Smooth muscle cell (in vitro differentiated cells): ENCODE results near the gene DSC2. TPM values are rescaled to one million over a fixed set of nuclear protein-coding genes. Genes with fewer than 3 reads are reported as not detected.
"Not testable (repeated sequence)": the region's sequence is repeated elsewhere in the genome, so short reads cannot be mapped to it uniquely, and the experiment has no call there.

Experiments
- DNase-seq: peaks from one replicate; lab custom pipeline; 2025; ENCODE audit not compliant: unreplicated experiment; lab: John Stamatoyannopoulos, UW
- H2AFZ ChIP-seq: fragments of 200-600 bp; sonication (generic); 2 replicates; pipeline ENCODE4 v1.6.0; 2016; ENCODE audit warnings: antibody characterized with exemption, low read depth, mild to moderate bottlenecking
- H3F3A ChIP-seq: fragments of 200-600 bp; sonication (generic); 2 replicates; pipeline ENCODE4 v1.6.0; 2017; ENCODE audit warnings: antibody characterized with exemption, low read depth
- H3K27ac ChIP-seq: fragments of 200-600 bp; sonication (generic); 2 replicates; pipeline ENCODE4 v1.5.1; 2016; ENCODE audit warnings: low read depth, mild to moderate bottlenecking
- H3K27me3 ChIP-seq: fragments of 200-600 bp; sonication (generic); 2 replicates; pipeline ENCODE4 v1.6.1; 2016; ENCODE audit warnings: low read depth, mild to moderate bottlenecking
- H3K36me3 ChIP-seq: fragments of 200-600 bp; sonication (generic); 2 replicates; pipeline ENCODE4 v1.5.1; 2016; ENCODE audit warnings: low read depth
- H3K4me1 ChIP-seq: fragments of 200-600 bp; sonication (generic); 2 replicates; pipeline ENCODE4 v1.5.1; 2016; ENCODE audit warnings: low read depth
- H3K4me2 ChIP-seq: fragments of 200-600 bp; sonication (generic); 2 replicates; pipeline ENCODE4 v1.6.0; 2016; ENCODE audit warnings: mild to moderate bottlenecking
- H3K4me3 ChIP-seq: fragments of 200-600 bp; sonication (generic); 2 replicates; pipeline ENCODE4 v1.5.1; 2016; ENCODE audit warnings: mild to moderate bottlenecking
- H3K79me2 ChIP-seq: fragments of 200-600 bp; sonication (generic); 2 replicates; pipeline ENCODE4 v1.6.0; 2016; ENCODE audit warnings: low read depth, mild to moderate bottlenecking
- H3K9ac ChIP-seq: fragments of 200-600 bp; sonication (generic); 2 replicates; pipeline ENCODE4 v1.6.0; 2016; ENCODE audit warnings: low read depth
- H3K9me3 ChIP-seq: fragments of 200-600 bp; sonication (generic); replicated peaks from 2 replicates; pipeline ENCODE4 v1.5.1; 2016; ENCODE audit warnings: low read depth
- H4K20me1 ChIP-seq: fragments of 200-600 bp; sonication (generic); 2 replicates; pipeline ENCODE4 v1.6.0; 2016; ENCODE audit warnings: low read depth
- CTCF ChIP-seq: fragments of 200-600 bp; sonication (generic); IDR thresholded peaks from 2 replicates; pipeline ENCODE4 v1.5.1; 2017; ENCODE audit warnings: borderline replicate concordance, mild to moderate bottlenecking, antibody characterized with exemption; ENCODE audit not compliant: insufficient read depth, poor library complexity, severe bottlenecking
- WGBS: methylation state at CpG from one replicate; pipeline ENCODE4 v1.1.7; 2016; ENCODE audit warnings: low lambda C conversion rate; 5-methylcytosine and 5-hydroxymethylcytosine counted together
- polyA plus RNA-seq: library from polyadenylated mRNA; unstranded; fragments of >200 nt; fragmentation: Nextera tagmentation; extraction: Ambion mirVana; gene quantifications from 2 replicates; pipeline ENCODE4 v1.2.1, GENCODE V29; 2016
- total RNA-seq: library from RNA; depleted of rRNA; stranded (reverse); fragments of >200 nt; gene quantifications from 2 replicates; pipeline ENCODE4 v1.2.3, GENCODE V29; 2014

Gene DSC2
- total and polyA plus RNA-seq, 2 experiments from 2014 or later = 15.6 to 78.8 TPM

GRCh38 chr18:31041271-31042083 lies 60.7 kb downstream of the DSC2 start:
- Histone ChIP-seq H3K79me2 (peaks cover 9% of the 10 kb centered on the region), H4K20me1 (no peaks in the 10 kb centered on the region), H3K4me2 (peak overlapping the region; percentile 89), H3K9ac (peak overlapping the region; percentile 21), H2AFZ (peak overlapping the region; percentile 86), H3K27ac (no peak overlapping the region), H3K36me3 (no peaks in the 10 kb centered on the region), H3K4me1 (peaks cover 9% of the 10 kb centered on the region), H3F3A (no peaks in the 10 kb centered on the region), H3K4me3 (peak overlapping the region; percentile 59), H3K9me3 (no peaks in the 10 kb centered on the region), H3K27me3 (peaks cover 50% of the 10 kb centered on the region)
- 3% methylated on average over 49 of the region's 52 CpGs for WGBS
- no peak for DNase-seq
- TF ChIP-seq CTCF = no peak

GRCh38 chr18:31040686-31041270 lies 61.4 kb downstream of the DSC2 start:
- Histone ChIP-seq H3K4me2 (peak overlapping the region; percentile 89), H4K20me1 (no peaks in the 10 kb centered on the region), H3K27ac (no peak overlapping the region), H3K27me3 (peaks cover 50% of the 10 kb centered on the region), H3K4me3 (peak overlapping the region; percentile 59), H3K79me2 (peaks cover 15% of the 10 kb centered on the region), H3K4me1 (peaks cover 9% of the 10 kb centered on the region), H3K9ac (peak overlapping the region; percentile 24), H2AFZ (peak overlapping the region; percentile 86), H3F3A (no peaks in the 10 kb centered on the region), H3K9me3 (no peaks in the 10 kb centered on the region), H3K36me3 (no peaks in the 10 kb centered on the region)
- no peak for TF ChIP-seq CTCF
- 12% methylated on average over 18 of the region's 18 CpGs for WGBS
- DNase-seq = no peak

GRCh38 chr18:31039426-31039825 lies 62.8 kb downstream of the DSC2 start:
- Histone ChIP-seq H2AFZ (no peak overlapping the region), H3K36me3 (no peaks in the 10 kb centered on the region), H3K9me3 (no peaks in the 10 kb centered on the region), H3K27me3 (peaks cover 50% of the 10 kb centered on the region), H3K79me2 (peaks cover 22% of the 10 kb centered on the region), H3K4me3 (peak overlapping the region; percentile 59), H3F3A (no peaks in the 10 kb centered on the region), H3K27ac (no peak overlapping the region), H3K4me2 (peak overlapping the region; percentile 89), H4K20me1 (no peaks in the 10 kb centered on the region), H3K4me1 (peaks cover 9% of the 10 kb centered on the region), H3K9ac (no peak overlapping the region)
- WGBS = 54% methylated on average over 3 of the region's 3 CpGs
- no peak for DNase-seq
- TF ChIP-seq CTCF = no peak

- H4K20me1 ChIP-seq, H3F3A ChIP-seq, H3K36me3 ChIP-seq, H3K9ac ChIP-seq, H3K9me3 ChIP-seq, H3K4me1 ChIP-seq, DNase-seq, H3K4me3 ChIP-seq, H3K27ac ChIP-seq, H2AFZ ChIP-seq: not testable (repeated sequence)
- Histone ChIP-seq H3K4me2 (peak overlapping the region; percentile 3), H3K27me3 (peaks cover 38% of the 10 kb centered on the region), H3K79me2 (peaks cover 22% of the 10 kb centered on the region)
- 85% methylated on average over 5 of the region's 5 CpGs for WGBS
These were observed 64.5 kb downstream of the DSC2 start for GRCh38 chr18:31037686-31038085.
